HG02938 (cell line): Measurements from ENCODE around the gene HCRTR1.
"Not testable (repeated sequence)": the region's sequence is repeated elsewhere in the genome, so short reads cannot be mapped to it uniquely, and the experiment has no call there.

Source experiments
- ATAC-seq: cut with Tn5 transposase; IDR thresholded peaks from one replicate; pipeline ENCODE4 v1.9.1; 2021; ENCODE audit warnings: mild to moderate bottlenecking, moderate library complexity; ENCODE audit not compliant: unreplicated experiment

Gene HCRTR1

DNA sequence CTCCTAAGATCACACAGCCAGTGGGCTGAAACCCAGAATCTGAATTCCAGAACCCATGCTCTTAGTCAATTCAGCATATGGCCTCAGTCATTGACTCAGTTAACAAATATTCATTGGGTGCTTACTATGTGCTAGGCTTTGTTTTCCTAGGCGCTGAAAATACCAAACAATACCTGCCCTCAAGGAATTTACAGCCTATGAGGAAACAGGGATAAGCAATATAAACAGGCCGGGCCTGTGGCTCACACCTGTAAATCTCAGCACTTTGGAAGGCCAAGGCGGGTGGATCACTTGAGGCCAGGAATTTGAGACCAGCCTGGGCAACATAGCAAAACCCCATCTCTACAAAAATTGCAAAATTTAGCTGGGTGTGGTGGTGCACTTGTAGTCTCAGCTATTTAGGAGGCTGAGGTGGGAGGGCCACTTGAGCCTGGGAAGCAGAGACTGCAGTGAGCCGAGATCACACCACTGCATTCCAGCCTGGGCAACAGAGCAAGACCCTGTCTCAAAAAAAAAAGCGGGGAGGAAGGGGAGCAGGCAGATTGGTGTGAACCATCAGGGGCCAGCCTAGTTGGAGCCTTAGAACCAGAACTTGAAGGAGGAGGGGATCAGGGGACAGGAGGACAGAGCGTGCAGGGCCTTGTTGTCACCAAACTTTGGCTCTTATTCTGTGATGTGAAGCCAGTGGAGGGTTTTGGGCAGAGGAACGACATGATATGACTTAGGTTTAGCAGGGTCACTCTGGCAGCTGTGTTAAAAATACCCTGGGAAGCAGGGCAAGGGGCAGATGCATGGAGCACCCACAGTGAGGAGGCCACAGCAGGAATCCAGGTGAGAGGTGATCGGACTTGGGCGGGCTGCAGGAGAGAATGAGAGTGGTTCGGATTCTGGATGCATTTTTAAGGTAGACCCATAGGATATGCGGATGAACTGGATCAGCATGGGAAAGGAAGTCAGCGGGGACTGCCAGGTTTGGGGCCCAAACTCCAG lies 35.4 kb upstream of the HCRTR1 start:
- no peak for ATAC-seq

DNA sequence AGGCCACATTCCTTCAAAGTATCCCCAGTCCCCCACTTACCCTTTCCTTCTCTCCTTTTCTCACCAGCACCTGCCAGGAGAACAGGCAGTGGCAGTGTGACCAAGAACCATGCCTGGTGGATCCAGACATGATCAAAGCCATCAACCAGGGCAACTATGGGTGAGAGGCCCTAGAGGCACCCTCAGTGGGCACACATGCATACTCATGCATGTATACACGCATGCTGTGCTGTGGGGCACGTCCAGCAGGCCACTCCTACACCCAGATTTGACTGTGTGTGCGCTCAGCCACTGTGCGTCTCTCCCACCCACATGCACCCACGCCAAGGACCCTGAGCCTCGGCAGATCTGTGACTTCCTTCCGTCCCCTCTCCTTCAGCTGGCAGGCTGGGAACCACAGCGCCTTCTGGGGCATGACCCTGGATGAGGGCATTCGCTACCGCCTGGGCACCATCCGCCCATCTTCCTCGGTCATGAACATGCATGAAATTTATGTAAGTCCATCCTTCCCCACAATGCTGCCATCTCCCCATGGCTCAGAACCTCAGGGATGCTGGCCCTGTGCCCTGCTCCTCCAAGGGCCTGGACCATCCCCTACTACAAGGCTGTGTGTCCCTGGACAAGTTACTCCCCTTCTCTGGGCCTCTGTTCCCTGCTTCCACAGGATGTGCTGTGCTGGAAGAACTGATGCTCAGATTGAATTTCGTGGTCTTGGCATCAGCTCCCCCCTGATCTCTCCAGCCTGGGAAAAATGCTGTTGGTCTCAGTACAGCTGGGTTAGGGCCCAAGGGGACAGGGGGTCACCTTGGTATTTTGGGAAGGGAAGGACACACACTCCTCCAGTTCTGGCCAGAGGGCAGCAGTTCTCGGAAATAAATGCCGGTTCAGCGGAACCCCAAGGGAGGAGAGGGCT lies 34.2 kb upstream of the HCRTR1 start:
- no peak for ATAC-seq

DNA sequence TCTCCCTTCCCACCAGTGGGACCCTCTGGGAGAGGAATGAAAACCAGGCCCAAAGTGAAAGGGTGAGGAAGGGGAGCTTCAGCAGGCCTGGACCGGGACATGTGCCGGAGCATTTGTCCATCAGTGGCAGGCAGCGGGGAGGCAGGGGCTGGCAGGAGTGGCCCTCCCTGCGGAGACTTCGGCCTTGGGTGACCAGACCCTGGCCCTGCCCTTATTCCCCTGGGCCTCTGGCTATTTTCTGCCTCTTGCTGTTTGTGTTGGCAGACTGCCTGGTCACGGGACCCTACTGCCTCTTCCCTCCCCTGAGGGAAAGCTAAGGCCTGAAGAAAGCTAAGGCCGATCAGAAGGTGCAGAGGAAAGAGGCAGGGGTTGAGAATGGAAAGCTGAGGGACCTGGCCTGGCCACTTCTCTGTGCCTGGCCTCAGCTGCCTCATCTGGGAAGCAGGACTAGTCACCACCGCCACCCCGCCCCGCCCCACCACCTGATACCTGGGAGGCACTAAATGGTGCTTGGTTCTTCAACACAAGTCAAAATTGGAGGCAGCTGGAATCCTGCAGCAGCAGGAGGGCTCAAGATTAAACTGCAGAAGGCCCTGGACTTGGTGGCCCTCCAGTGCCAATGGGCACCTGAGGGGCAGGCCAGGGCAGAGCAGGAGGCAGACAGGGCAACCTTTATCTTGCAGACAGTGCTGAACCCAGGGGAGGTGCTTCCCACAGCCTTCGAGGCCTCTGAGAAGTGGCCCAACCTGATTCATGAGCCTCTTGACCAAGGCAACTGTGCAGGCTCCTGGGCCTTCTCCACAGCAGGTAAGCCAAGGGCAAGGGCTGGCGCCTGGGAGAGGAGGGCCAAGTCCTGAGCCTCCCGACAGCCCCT lies 33.3 kb upstream of the HCRTR1 start:
- ATAC-seq: no peak

GRCh38 chr1:31584869-31585735 lies 32.4 kb upstream of the HCRTR1 start:
- no peak for ATAC-seq

DNA sequence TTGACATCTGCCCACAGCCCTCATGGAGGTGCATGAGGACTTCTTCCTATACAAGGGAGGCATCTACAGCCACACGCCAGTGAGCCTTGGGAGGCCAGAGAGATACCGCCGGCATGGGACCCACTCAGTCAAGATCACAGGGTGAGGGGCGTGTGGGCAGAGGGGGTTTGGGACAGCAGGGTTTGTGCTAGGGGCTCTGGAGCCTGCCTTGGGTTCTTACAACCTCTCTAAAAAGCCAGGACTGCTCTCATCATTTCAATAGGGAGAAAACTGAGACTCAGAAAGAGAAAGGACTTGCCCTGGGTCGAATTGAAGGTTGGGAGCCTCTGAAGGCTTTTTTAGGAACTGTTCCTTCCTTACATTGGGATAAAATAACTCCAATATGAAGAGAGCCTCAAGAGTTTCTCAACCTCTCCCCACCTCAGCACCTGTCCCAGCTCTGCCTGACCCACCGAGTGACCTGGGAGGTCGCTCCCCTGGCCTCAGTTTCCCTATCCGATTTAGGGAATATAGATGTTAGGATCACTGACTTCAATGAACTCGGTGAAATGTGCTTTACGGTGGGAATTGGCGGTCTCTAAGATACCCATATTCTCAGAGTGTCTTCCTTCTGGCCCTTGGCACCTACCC lies 31.6 kb upstream of the HCRTR1 start:
- ATAC-seq: no peak

DNA sequence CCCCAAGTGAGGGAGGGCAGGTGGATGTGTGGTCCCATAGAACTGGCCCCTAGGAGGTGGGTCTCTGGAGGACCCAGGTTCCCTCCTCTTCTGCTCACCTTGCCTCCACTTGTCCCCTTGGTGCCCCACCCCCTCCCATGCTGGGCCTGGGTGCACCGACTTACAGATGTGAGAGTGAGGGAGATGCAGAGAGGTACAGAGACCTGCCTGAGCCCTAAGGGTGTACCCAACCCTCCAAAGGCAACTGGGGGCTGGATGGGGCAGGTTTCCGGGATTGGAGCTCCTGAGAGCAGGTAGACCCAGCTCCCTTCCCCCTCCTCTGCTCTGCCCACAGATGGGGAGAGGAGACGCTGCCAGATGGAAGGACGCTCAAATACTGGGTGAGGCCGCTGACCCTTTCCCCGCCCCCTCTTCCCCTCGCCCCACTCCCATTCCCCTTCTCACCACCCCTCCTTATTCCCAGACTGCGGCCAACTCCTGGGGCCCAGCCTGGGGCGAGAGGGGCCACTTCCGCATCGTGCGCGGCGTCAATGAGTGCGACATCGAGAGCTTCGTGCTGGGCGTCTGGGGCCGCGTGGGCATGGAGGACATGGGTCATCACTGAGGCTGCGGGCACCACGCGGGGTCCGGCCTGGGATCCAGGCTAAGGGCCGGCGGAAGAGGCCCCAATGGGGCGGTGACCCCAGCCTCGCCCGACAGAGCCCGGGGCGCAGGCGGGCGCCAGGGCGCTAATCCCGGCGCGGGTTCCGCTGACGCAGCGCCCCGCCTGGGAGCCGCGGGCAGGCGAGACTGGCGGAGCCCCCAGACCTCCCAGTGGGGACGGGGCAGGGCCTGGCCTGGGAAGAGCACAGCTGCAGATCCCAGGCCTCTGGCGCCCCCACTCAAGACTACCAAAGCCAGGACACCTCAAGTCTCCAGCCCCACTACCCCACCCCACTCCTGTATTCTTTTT lies 30.8 kb upstream of the HCRTR1 start:
- no peak for ATAC-seq

- ATAC-seq: not testable (repeated sequence)
These were observed 30.2 kb upstream of the HCRTR1 start for GRCh38 chr1:31587328-31587699.

- no peak for ATAC-seq
These were observed 29.6 kb upstream of the HCRTR1 start for GRCh38 chr1:31587720-31588423.

DNA sequence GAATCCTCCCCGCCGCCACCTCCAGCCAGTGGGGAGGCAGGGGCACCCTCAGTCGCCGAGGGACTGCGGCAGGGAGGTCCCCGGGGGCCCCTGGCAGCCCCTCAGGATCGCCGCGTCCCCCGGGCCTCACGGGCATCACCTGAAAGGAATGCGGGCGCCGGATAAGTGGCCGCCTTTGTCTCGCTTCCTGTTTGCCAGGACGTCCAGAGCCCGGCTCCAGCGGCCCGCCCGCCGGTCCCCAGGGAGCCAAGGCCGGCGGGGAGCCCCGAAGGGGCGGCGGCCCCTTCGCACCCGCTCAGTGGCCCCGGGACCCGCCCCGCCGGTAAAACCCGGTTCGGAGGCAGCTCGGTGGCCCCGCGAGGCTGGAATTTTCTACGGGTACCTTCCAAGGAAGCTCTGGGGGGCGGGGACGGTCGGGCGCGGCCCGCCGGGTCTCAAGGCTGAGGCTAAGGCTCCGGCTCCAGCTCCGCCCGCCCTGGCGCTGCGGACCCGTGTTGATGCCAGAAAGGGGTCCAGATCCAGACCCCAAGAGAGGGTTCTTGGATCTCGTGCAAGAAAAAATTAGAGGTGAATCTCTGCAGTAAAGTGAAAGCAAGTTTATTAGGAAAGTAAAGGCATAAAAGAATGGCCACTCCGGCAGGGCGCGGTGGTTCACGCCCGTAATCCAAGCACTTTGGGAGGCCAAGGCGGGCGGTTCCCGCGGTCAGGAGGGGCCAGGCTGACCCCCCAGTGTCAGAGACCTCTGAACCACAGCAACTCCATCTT lies 28.6 kb upstream of the HCRTR1 start:
- ATAC-seq: no peak

DNA sequence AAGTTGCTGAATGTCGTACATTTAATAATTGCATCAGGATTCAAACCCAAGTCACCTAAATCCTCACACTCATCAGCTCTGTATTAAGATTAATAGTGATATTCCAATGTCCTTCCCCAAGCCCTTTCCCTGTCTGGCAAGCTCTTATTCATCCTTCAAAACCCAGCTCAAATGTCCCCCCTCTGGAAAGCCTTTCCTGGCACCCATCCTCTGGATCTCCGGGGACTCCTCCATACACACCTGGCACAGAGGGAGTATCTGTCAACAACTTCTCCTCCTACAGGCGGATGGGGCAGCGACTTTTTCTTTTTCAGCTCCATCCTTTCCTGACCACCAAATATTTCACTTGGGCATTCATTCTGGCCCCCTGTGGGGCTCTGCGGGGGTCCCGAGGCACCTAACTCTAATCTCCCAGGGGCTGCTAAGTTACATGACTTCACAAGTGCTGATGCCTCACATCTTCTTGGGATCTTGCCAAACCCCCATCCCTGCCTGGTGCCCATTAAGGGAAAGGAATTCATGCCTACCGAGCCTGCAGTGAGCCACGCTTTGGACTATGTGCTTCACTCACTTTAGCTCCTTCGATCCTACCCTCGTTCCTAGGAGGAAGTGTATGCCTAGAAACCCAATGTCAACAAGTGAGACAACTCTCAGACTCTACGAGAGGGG lies 25.9 kb upstream of the HCRTR1 start:
- no peak for ATAC-seq

- ATAC-seq: no peak
These were observed 25.4 kb upstream of the HCRTR1 start for GRCh38 chr1:31592132-31592531.

DNA sequence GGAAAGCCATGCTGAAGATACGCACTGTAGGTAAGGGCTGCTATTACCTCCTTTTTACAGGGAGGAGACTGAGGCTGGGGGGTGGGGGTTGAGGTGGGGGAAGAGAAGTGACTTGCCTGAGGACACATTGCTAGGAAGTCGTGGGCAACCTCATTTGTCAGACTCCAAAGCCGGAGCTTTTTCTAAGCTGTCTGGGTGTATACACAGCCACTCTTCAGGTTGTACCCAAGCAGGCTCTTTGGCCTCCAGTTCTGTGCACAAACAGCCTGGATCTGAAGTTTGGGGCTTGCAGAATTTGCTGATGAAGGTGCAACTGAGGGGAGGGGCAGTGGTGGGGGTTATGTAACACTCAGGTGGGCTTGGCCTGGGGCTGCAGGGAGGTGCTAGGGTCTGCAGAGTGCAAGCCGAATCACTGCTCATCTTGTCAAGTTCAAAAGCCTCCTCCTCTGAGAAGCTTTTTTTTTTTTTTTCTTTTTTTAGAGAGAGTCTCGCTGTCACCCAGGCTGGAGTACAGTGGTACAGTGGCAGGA lies 24.3 kb upstream of the HCRTR1 start:
- no peak for ATAC-seq

GRCh38 chr1:31593770-31594632 lies 23.5 kb upstream of the HCRTR1 start:
- no peak for ATAC-seq

DNA sequence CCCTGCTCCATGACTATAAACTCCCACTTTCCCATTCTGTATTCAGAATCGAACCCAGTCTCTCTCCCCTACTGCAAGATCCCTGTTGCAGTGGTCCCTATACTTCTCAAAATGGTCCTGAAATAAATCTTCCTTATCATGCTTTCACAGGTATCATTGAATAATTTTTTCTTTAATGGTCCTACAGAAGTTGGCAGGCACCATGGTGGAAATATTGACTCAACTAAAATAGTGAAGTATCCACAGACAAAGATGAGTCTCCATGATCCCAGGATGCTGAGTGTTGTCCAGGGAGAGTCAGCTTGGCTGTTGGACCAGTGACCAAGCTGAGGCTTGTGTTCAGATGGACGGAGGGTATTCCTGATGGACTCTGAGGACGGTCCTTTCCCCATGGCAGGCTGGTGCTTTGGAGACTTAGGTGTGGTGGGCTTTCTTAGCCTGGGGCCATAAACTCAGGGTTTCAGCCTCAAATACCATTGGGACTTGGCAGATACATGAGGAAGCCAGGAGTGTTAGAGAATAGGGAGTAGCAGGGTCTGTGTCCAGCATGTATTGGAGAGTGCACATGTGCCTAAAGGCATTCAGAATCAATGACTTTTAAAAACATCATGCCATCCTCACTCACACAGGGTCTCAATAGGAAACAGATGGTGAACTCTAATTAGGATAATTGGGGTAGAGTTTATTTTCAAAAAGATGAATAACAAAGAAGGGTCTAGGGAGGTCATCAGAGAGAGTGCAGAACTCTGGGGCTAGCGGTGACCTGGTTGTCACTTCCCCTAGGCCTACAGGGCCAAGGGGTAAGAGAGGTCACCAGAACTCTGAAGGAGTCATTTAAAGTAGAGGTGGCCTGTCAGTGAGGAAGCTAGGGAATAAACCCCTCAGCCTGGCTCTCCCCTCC lies 21.4 kb upstream of the HCRTR1 start:
- no peak for ATAC-seq
